ENCODE data around the gene PLXNC1.

PLXNC1 gene

DNA sequence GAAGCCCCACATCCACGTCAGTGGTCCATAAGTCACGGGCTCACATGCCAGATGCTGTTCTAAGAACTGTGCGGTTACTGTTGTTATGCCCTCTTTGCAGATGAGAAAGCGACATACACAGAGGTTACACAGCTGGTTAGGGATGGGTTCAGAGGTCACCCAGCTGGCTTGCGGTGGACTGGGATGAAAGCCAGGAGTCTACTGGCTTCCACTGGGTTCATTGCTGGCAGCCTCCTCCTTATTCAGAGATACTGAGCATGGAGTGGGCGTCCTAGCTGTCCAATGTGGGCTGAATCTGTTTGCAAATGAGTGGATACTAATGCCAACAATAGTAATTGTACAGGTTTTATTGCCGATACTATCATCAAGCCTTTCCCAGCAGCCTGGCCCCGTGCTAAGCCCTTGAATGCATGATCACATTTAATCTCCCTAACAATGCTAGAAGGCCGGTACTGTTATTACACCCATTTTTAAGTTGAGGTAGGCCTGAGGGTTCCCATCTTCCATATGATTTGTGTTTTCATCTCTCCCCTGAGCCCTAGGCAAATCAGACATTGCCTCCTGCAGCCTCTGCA is 129.1 kb downstream of the PLXNC1 start:
- no peaks in the 10 kb centered on the region for H4K20me1 ChIP-seq (ENCODE audit: insufficient read depth, low read length, poor library complexity, severe bottlenecking)
- TF ChIP-seq, protein P1, sequence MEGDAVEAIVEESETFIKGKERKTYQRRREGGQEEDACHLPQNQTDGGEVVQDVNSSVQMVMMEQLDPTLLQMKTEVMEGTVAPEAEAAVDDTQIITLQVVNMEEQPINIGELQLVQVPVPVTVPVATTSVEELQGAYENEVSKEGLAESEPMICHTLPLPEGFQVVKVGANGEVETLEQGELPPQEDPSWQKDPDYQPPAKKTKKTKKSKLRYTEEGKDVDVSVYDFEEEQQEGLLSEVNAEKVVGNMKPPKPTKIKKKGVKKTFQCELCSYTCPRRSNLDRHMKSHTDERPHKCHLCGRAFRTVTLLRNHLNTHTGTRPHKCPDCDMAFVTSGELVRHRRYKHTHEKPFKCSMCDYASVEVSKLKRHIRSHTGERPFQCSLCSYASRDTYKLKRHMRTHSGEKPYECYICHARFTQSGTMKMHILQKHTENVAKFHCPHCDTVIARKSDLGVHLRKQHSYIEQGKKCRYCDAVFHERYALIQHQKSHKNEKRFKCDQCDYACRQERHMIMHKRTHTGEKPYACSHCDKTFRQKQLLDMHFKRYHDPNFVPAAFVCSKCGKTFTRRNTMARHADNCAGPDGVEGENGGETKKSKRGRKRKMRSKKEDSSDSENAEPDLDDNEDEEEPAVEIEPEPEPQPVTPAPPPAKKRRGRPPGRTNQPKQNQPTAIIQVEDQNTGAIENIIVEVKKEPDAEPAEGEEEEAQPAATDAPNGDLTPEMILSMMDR (conservative IDR thresholded peaks at IDR 0.05; ENCODE audit: low read length): no peak
- no peak for TF ChIP-seq EZH2phosphoT487 (IDR thresholded peaks at IDR 0.05; ENCODE audit: borderline replicate concordance)
- no peaks in the 10 kb centered on the region for H3K79me2 ChIP-seq (ENCODE audit: insufficient read depth, low read length)
- no peak overlapping the region for H3K4me3 ChIP-seq (ENCODE audit: low read length, poor library complexity, severe bottlenecking)
- H3K27me3 ChIP-seq (ENCODE audit: insufficient read depth, low read length, poor library complexity, severe bottlenecking): no peaks in the 10 kb centered on the region
- H2AFZ ChIP-seq (ENCODE audit: low read length): no peak overlapping the region
- H3K9me3 ChIP-seq (ENCODE audit: insufficient read depth, low read depth, low read length): no peaks in the 10 kb centered on the region
- peaks cover 3% of the 10 kb centered on the region for H3K4me1 ChIP-seq (ENCODE audit: insufficient read depth, low read length, poor library complexity, severe bottlenecking)
- no peak overlapping the region for H3K4me2 ChIP-seq (ENCODE audit: low read depth, low read length, poor library complexity, severe bottlenecking)
- no peak overlapping the region for H3K9ac ChIP-seq (ENCODE audit: low read depth, low read length, poor library complexity, severe bottlenecking)
- H3K36me3 ChIP-seq (ENCODE audit: insufficient read depth, low read length): peaks cover 29% of the 10 kb centered on the region; the same call in 1 of the 2 replicates
- no peaks in the 10 kb centered on the region for H3F3A ChIP-seq (ENCODE audit: low read depth)
- H3K9me2 ChIP-seq (replicated peaks; ENCODE audit: low read depth, low read length): no peaks in the 10 kb centered on the region

DNA sequence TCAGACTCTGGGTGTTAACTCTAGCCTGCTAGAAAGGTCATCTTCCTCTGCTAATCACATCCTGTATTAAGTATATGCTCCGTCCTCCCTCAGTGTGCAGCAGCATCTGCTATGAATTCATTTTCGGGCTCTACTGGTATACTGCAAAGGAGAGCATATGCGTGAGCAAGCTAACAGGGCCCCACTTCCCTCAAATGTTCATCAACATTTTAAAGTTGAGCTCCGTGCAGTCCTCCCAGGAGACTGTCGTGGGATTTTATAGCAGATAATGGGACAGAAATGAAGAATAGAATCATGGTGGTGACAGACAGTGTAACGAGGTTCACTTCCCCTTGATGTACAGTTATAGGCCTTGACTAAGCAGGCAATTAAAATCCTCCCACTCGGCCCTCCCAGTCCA is 131.7 kb downstream of the PLXNC1 start:
- Histone ChIP-seq H3K9me3 (ENCODE audit: insufficient read depth, low read depth, low read length) (no peaks in the 10 kb centered on the region), H3K79me2 (ENCODE audit: insufficient read depth, low read length) (no peaks in the 10 kb centered on the region), H3F3A (ENCODE audit: low read depth) (no peaks in the 10 kb centered on the region), H2AFZ (ENCODE audit: low read length) (no peak overlapping the region), H3K9me2 (replicated peaks; ENCODE audit: low read depth, low read length) (no peaks in the 10 kb centered on the region), H3K4me1 (ENCODE audit: insufficient read depth, low read length, poor library complexity, severe bottlenecking) (peaks cover 7% of the 10 kb centered on the region), H3K4me2 (ENCODE audit: low read depth, low read length, poor library complexity, severe bottlenecking) (no peak overlapping the region), H3K4me3 (ENCODE audit: low read length, poor library complexity, severe bottlenecking) (no peak overlapping the region), H3K36me3 (ENCODE audit: insufficient read depth, low read length) (peaks cover 35% of the 10 kb centered on the region; the same call in 1 of the 2 replicates), H3K27me3 (ENCODE audit: insufficient read depth, low read length, poor library complexity, severe bottlenecking) (no peaks in the 10 kb centered on the region), H4K20me1 (ENCODE audit: insufficient read depth, low read length, poor library complexity, severe bottlenecking) (no peaks in the 10 kb centered on the region), H3K9ac (ENCODE audit: low read depth, low read length, poor library complexity, severe bottlenecking) (no peak overlapping the region)
- TF ChIP-seq, protein P1 (conservative IDR thresholded peaks at IDR 0.05; ENCODE audit: low read length): no peak
- no peak for TF ChIP-seq EZH2phosphoT487 (IDR thresholded peaks at IDR 0.05; ENCODE audit: borderline replicate concordance)

DNA sequence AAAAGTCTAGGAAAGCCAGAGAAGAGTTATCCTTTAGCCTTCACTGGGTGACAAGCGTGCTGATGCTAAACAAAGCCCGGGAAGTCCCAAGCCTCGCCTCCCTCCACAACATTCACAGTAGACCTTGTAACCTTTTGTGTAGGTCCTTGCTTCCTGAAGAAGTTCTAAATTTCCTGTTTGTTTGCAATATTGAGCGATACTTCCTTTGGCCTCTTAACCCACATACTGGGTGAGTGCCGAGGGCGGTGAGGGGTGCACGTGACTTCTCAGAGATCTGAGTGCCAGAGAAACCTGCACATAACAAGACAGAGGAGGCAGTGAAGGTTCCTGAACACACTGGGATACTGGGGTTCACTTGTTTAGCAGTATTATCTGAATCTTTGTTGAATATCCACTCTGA is 134.3 kb downstream of the PLXNC1 start:
- no peak overlapping the region for H2AFZ ChIP-seq (ENCODE audit: low read length)
- H4K20me1 ChIP-seq (ENCODE audit: insufficient read depth, low read length, poor library complexity, severe bottlenecking): no peaks in the 10 kb centered on the region
- H3F3A ChIP-seq (ENCODE audit: low read depth): no peaks in the 10 kb centered on the region
- H3K9ac ChIP-seq (ENCODE audit: low read depth, low read length, poor library complexity, severe bottlenecking): no peak overlapping the region
- H3K9me2 ChIP-seq (replicated peaks; ENCODE audit: low read depth, low read length): no peaks in the 10 kb centered on the region
- peaks cover 35% of the 10 kb centered on the region; the same call in 1 of the 2 replicates for H3K36me3 ChIP-seq (ENCODE audit: insufficient read depth, low read length)
- no peak overlapping the region for H3K4me3 ChIP-seq (ENCODE audit: low read length, poor library complexity, severe bottlenecking)
- H3K4me1 ChIP-seq (ENCODE audit: insufficient read depth, low read length, poor library complexity, severe bottlenecking): peaks cover 7% of the 10 kb centered on the region
- no peaks in the 10 kb centered on the region for H3K79me2 ChIP-seq (ENCODE audit: insufficient read depth, low read length)
- no peaks in the 10 kb centered on the region for H3K27me3 ChIP-seq (ENCODE audit: insufficient read depth, low read length, poor library complexity, severe bottlenecking)
- TF ChIP-seq, protein P1 (conservative IDR thresholded peaks at IDR 0.05; ENCODE audit: low read length): no peak
- no peak for TF ChIP-seq EZH2phosphoT487 (IDR thresholded peaks at IDR 0.05; ENCODE audit: borderline replicate concordance)
- no peaks in the 10 kb centered on the region for H3K9me3 ChIP-seq (ENCODE audit: insufficient read depth, low read depth, low read length)
- no peak overlapping the region for H3K4me2 ChIP-seq (ENCODE audit: low read depth, low read length, poor library complexity, severe bottlenecking)

Measured in Loucy (cell line).